SH-SY5Y (cell line): Measurements from ENCODE around the gene ADGRD2.

Experiments
- GATA2 ChIP-seq: IDR thresholded peaks from 2 replicates; pipeline ENCODE4 v1.6.1; 2011; ENCODE audit warnings: mild to moderate bottlenecking, low read depth, low read length
- GATA3 ChIP-seq: IDR thresholded peaks from 2 replicates; pipeline ENCODE4 v1.6.1; 2011; ENCODE audit warnings: low read depth, mild to moderate bottlenecking, low read length, moderate library complexity

ADGRD2 gene

DNA sequence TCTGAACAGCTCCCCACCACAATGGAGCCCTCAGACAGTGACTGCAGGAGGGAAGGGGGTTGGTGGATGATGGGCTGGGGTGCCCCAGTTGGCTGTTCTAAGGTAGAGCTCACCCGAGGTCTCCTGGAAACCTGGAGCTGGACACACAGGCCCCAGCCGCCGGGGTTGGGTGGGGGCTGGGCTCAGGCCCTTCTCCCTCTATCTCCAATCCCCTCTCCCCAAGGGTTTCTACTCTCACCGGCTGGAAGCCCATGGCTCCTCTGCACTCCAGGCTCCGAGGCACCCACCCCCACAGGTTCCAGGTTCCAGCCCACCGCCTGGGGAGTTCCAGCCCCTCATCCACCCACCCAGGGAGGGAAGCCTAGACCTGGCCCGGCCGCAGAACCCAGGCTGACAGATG, 56.2 kb downstream of the ADGRD2 start:
- TF ChIP-seq GATA2 (no peak), GATA3 (no peak)

DNA sequence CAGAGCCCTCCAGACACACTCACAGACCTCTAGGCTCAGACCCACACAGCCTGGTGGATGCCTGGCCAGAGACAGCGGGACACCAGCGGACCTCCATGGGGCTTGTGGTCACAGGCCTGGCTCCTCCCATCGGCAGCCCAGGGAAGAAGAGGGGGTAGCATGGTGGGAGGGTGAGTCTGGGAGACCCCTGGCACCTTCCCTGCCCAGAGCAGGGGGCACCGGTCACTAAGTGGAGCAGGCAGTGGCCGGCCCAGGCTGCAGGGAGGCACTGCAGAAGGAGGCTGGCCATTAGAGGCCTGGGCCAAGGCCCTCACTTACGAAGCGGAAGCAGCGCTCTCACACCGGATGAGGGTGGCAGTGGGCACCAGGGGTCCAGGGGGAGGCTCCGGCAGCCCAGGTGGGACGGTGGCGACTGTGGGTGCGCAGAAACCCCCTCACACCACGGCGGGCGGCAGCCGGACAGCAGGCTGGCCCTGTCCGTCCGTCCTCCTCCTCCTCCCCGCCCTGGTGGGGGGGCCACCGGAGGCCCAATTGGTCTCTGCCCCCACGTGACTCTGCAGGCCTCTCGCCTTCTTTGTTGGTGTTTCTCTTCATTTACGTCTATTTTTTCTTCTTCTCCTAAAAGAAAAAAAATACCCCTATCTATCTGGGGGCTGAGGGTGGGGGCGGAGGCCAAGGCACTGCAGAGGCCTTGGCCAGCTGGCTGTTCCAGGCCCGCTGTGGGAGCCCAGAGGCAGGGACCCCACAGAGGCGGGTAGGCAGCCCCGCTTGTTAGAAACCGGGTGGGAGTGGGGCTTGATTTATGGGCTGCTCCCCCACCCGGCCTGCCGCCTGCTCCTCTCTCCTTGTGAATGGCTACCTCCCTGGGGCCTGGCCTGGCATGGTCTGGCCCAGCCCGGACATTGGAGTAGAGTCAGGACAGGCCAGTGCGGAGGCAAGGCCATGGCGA, 57.0 kb downstream of the ADGRD2 start, which contains the start of gene NR5A1:
TSS of gene NR5A1 (minus strand) at position 469 of the 949 bp plus-strand sequence. CDS start 4,004 bp downstream, outside the sequence.
- TF ChIP-seq GATA3, result no peak
- no peak for TF ChIP-seq GATA2

GRCh38 chr9:124507880-124508423, 57.7 kb downstream of the ADGRD2 start:
- TF ChIP-seq GATA3 (no peak), GATA2 (no peak)

- TF ChIP-seq GATA2 (no peak), GATA3 (no peak)
Measured at GRCh38 chr9:124510650-124511425, 60.6 kb downstream of the ADGRD2 start.

DNA sequence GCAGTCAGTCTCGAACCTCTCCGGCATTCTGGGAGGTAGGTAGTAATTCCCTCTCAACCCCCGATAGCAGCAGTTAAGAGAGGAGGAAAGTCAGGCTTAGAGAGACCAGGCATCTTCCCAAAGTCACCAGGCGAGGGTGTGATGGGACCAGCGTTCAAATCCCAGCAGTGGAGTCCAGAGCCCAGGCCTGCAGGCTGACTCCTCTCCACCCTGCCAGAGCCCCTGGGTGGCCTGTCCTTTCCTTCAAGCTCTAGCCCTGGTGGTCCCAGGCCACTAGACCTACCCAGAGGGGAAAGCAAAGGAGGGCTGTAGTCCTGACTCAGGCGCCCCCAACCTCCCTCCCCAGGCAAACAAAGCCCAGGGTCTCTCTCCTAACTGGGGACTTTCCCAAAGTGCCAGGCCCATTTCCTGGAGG, 61.2 kb downstream of the ADGRD2 start:
- TF ChIP-seq GATA2 (no peak), GATA3 (no peak)

DNA sequence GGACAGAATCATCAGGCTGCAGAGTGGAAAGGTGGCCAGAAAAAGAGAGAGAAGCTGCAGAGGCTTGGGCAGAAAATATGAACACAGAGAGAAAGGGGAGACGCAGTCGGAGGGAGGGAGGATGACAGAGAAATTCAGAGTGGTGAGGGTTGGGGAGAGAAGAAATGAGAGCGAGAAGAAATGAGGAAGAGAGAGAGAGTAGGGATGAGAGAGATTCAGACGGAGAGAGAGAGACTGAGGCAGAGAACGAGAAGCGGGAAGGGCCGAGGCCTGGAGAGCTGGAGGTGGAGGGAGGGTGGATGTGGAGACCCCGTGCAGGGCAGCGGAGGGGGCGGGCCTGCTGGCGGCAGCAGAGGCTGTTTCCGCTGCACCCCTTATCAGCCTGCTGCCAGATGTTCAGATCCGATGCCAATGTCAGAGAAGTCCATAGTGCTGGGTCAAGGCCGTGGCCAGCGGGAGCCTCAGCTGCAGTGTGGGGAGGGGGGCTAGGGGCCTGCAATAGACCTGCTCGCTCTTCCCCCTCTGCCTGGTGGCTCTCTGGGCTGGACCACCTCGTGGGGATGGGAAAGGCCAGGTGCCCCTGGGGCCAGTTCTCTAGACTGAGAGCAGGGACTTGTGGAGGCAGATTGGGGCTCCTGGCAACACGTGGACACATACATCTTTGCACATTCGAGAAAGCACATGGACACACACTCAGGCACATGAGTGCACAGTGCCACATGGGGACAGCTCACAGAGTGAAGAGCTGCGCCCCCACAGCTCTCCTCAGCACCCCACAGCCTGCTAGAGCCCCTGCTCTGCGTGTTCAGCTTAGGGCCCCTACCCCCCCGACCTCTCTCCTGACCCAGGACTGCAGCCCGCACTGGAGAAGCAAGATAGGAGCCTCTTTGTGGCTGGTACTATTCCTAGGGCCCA, 61.9 kb downstream of the ADGRD2 start:
- TF ChIP-seq GATA3, result no peak
- peak; percentile 93 for TF ChIP-seq GATA2

GRCh38 chr9:124512806-124513204, 62.6 kb downstream of the ADGRD2 start:
- TF ChIP-seq GATA3, result no peak
- TF ChIP-seq GATA2, result no peak

GRCh38 chr9:124513376-124513994, 63.2 kb downstream of the ADGRD2 start:
- TF ChIP-seq GATA3 (no peak), GATA2 (no peak)

DNA sequence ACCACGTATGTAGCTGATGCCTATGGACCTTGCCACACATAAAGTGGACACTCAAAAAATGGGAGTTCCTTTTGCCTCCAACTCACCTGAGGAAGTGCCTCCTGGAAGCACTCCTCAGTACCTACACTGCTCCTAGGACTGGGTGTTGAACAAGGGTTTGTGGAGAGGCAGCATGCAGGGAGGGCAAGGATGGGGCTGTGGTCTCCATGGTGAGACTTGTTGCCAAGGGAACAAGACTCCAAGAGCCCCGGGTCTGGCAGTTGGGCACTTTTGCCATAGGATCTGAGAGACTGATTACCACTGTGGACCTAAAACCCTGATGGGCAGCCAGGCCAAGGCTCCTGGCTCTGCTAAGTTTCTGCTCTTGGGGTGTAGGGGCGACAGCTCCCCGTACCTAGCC, 63.9 kb downstream of the ADGRD2 start:
- TF ChIP-seq GATA3 (no peak), GATA2 (no peak)

GRCh38 chr9:124514874-124515273, 64.6 kb downstream of the ADGRD2 start:
- TF ChIP-seq GATA3, result no peak
- no peak for TF ChIP-seq GATA2

DNA sequence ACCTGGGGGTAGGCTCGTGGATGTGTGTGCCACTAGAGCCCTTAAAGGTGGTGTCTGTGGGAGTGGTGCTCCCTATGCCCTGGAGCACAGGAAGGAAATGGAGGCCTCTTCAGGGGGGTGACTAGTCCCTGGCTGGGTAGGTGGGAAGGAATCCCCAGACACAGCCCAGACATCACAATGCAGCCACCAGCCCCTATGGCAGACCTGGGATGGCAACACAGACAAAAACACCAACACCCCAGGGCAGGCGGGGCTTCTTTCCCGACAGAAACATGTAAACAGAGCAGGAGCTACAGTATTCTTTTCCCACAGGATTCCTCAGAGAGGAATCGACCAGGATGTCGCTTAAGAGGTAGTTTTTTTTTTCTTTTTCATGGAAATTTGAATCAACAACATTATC, 67.3 kb downstream of the ADGRD2 start:
- TF ChIP-seq GATA3 (no peak), GATA2 (no peak)

DNA sequence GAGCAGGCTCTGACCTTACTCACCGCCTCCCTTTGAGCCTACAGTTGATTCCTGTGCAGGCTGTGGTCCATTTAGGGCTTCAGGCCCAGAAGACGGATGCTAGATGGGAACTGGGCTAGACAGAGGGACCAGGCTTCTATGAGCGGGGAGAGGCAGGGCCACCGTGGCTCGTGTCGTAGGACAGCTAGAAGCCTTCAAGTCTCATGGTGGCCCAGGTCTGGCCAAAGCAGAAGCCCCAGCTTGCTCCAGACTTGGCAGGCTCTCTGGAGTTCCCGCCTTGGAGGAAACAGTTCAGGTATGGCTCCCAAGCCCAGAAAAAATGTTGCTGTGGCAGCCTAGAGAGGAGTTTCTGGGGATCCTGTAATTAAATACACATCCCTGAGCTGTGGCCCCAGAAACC, 67.9 kb downstream of the ADGRD2 start:
- TF ChIP-seq GATA2, result no peak
- no peak for TF ChIP-seq GATA3

- no peak for TF ChIP-seq GATA2
- TF ChIP-seq GATA3, result no peak
Measured at GRCh38 chr9:124520206-124520596, 70.0 kb downstream of the ADGRD2 start.
